ENCODE results near the gene C17orf75.
"Not testable (repeated sequence)": the region's sequence is repeated elsewhere in the genome, so short reads cannot be mapped to it uniquely, and the experiment has no call there.

Gene C17orf75

DNA sequence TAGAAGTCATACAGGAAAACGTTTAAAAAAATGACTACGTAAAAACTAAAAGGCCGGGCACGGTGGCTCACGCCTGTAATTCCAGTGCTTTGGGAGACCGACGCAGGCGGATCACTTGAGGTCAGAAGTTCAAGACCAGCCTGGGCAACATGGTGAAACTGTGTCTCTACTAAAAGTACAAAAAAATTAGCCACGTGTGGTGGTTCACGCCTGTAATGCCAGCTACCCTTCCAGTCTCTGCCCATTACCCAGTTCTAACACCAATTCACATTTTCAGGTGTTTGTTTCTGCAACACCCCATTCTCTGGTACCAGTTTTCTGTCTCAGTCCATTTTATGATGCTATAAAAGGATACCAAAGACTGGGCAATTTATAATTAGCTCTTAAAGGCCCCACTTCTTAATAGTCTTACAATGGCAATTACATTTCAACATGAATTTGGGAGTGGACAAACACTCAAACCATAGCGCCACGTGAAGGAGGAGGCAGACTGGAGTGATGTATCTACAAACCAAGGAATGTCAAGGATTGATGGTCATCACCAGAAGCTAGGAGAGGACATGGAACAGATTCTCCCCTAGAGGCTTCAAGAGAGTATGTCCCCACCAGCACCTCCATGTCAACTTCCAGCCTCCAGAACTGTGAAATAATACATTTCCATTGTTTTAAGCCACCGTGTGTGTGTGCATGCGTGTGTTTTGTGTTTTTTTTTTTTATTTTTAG, 791 bp upstream of the C17orf75 start:
- DNase-seq (ENCODE audit: low read depth), result no peak

DNA sequence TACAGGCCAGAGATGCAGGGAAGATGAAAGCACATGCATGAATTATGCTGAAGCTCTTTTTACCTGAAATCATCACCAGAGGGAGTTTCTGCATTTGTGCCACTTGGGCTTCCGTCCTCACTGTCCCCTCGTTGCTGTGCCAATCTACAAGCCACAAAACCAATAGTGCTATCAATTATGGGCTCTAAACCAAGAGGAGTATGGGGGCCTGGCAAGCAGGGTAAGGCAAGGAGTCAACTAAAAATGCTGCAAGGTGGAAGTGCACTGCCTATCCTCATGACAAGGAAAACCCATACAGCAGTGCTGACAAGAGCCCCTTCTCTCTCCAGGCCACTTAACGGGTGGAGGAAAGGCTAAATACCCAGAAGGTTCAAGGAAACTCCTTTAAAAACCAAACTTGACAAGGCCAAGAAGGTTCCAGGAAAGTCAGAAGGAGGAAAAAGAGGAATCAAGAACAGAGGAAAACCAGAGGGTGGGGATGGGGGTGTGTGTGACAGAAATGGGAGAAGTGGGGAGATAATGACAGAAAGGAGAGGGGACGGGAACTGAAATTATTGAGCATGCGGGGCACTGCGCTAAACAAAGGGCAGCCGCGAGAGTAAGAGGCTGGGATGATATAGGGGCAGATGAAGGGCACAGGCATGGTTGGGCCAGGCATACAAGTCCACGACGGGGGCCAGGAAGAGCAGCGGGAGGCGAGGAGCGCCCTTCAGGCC, 674 bp downstream of the C17orf75 start:
- no peak for DNase-seq (ENCODE audit: low read depth)

GRCh38 chr17:32335687-32336086, 6.3 kb downstream of the C17orf75 start:
- no peak for DNase-seq (ENCODE audit: low read depth)

GRCh38 chr17:32335046-32335445, 6.9 kb downstream of the C17orf75 start:
- DNase-seq (ENCODE audit: low read depth), result no peak

DNA sequence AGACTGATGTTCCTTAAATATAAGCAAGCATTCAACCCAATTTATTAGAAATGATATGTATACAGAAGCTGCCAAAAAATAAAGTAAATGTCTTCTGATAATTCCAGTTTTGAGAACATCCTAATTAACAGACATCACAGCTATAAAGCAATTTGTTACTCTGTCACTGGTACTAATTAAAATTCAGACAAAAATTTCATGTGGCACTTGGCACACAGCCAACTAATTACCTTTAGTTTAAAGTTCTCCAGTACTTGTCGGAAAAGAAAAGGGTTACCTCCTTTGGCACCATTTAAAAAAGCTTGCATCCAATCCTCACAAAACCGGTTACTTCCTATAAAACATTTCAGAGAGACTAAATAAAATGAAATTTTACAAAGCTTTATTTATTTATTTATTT, 8.8 kb downstream of the C17orf75 start:
- no peak for DNase-seq (ENCODE audit: low read depth)

GRCh38 chr17:32331243-32332040, 10.5 kb downstream of the C17orf75 start:
- no peak for DNase-seq (ENCODE audit: low read depth)

GRCh38 chr17:32330147-32330546, 11.8 kb downstream of the C17orf75 start:
- DNase-seq (ENCODE audit: low read depth), result no peak

DNA sequence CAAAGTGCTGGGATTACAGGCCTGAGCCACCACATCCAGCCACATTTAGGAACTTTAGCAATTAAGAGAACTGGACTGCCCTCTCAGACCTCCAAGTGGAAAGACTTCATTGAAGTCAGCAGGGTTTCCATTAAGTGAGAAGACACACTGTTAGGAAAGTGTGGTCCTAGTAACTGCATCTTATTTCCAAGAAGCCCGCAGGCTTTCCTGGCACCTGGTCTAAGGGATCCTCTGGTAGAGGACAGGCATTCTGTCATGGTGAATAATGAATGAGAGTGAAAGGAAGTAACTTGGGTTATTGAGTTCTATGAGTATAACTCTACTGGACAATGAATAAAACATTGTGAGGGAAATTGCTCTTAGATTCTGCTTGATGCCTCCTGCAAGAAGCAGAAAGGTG, 14.1 kb downstream of the C17orf75 start:
- no peak for DNase-seq (ENCODE audit: low read depth)

- DNase-seq (ENCODE audit: low read depth), result no peak
These were observed 18.0 kb downstream of the C17orf75 start for GRCh38 chr17:32323811-32324491.

GRCh38 chr17:32323046-32323445, 18.9 kb downstream of the C17orf75 start:
- DNase-seq (ENCODE audit: low read depth), result no peak

DNA sequence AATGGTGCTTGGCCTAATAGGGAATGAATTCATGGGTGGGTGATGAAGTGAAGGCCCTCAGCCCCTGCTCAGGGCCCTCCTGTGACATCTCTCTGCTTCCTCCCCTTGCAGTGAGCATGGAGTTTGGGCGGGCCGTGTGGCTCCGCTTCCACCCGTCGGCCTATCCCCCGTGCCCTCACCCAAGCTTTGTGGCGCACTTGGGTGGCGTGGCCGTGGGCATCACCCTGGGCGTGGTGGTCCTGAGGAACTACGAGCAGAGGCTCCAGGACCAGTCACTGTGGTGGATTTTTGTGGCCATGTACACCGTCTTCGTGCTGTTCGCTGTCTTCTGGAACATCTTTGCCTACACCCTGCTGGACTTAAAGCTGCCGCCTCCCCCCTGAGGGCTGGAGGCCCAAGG, 21.1 kb downstream of the C17orf75 start:
- no peak for DNase-seq (ENCODE audit: low read depth)

- not testable (repeated sequence) for DNase-seq (ENCODE audit: low read depth)
These were observed 21.9 kb downstream of the C17orf75 start for GRCh38 chr17:32320080-32320479.

DNA sequence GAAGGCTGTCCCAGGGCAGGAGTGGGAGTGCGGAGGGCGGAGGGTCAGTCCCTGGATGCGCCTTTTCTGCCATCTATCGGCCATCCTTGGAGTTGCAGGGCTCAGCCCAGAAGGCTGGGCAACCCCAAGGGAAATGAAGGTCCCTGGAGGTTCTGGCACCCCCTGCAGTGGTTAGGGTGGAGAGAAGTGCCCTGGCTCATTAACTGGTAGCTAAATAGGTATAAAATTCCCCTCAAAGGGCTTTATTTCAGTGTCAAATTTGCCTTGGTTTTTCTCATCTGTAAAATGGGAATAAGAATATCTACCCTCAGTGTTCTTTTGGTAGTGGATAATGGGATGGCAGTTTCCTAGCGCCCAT, 22.4 kb downstream of the C17orf75 start:
- DNase-seq (ENCODE audit: low read depth), result no peak

GRCh38 chr17:32318071-32318470, 23.9 kb downstream of the C17orf75 start:
- DNase-seq (ENCODE audit: low read depth), result no peak

- DNase-seq (ENCODE audit: low read depth), result no peak
These were observed 24.6 kb downstream of the C17orf75 start for GRCh38 chr17:32317353-32317752.

DNA sequence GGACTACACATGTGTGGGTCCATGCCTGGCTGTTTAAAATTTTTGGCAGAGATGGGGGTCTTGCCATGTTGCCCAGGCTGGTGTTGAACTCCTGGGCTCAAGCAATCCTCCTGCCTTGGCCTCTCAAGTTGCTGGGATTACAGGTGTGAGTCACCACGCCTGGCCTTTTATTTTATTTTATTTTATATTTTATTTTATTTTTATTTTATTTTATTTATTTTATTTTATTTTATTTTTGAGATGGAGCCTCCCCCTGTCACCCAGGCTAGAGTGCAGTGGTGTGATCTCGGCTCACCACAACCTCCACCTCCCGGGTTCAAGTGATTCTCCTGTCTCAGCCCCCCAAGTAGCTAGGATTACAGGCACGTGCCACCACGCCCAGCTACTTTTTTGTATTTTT, 25.3 kb downstream of the C17orf75 start:
- not testable (repeated sequence) for DNase-seq (ENCODE audit: low read depth)

GRCh38 chr17:32315171-32315570, 26.8 kb downstream of the C17orf75 start:
- no peak for DNase-seq (ENCODE audit: low read depth)

GRCh38 chr17:32314636-32315035, 27.3 kb downstream of the C17orf75 start:
- DNase-seq (ENCODE audit: low read depth), result no peak

GRCh38 chr17:32311028-32311536, 30.9 kb downstream of the C17orf75 start:
- DNase-seq (ENCODE audit: low read depth), result no peak

DNA sequence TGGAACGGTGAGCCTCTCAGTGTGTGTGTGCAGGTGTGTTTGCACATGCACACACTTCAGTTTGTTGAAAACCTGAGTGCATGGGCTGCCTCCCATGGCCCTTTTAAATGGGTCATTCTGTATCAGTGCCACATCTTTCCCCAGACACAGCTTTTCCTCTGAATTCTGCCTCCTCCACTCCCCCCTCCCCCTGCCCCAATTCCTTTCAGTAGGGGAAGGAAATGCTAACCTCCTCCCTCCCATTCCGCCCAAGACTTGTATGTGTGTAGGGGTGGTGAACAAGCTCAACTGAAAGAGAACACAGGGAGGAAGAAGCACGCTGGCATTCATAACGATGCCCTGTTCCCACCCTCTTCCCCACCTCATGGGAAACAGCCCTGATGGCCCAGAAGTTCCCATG, 34.3 kb downstream of the C17orf75 start:
- no peak for DNase-seq (ENCODE audit: low read depth)

GRCh38 chr17:32305049-32305448, 36.9 kb downstream of the C17orf75 start:
- no peak for DNase-seq (ENCODE audit: low read depth)

DNA sequence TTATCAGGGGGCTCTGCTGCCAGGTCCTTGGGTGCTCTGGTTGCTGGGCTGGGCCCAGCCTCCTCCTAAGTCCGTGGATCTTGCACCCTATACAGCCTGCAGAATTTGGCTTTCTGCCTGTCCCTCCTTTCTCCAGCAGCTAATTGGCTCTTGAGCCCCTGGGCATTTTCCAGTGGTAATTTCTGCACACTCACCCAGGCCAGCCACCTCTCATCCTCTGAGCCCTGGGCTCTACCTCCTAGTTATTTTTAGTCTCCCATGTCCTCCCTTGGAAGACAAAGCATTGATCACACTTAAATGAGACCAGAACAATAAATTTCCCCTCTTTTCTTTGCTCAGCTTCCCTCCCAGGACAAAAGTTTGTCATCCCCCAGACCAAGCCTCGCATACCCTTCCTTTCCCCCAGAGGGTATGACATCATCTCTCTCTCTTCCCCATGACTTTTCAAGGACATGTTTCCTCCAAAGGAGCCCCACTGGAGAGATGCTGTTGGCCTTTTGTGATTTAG, 38.1 kb downstream of the C17orf75 start:
- no peak for DNase-seq (ENCODE audit: low read depth)
